ENCODE data around the gene WNT3A.

WNT3A gene

DNA sequence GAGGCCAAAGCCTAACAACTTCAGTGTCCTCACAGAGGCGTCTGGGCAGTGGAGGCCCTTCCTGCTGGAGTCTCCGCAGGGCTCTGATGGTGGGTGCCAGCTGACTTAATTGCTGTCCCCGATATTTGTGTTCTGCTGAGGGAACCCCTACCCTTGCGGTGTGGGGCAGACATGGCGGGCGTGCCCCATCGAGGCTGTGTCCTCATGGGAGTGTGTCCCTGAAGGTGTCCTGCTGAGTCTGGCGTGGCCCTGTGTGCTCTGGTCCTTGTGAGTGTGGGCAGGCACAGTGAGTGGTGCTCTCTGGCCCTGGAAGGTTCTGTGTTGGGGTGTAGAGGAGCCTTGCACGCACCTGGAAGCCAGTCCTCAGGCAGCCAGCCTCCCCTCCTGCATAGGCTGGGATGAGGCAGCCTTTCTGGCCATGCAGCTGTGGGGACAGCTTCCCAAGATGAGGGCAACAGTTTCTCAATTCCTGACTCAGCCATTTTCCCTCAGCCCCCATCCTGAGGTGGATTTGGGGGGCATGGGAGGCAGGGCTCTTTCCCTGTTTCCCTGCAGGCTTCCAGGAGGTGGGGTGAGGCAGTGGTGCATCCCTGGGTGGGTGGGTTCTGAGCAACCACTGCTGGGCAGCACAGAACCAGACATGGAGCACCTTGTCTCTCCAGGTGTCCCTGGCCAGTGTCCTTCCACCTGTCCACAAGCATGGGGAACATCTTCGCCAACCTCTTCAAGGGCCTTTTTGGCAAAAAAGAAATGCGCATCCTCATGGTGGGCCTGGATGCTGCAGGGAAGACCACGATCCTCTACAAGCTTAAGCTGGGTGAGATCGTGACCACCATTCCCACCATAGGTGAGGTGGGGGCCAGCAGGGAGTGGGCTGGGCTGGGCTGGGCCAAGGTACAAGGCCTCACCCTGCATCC, 89.9 kb downstream of the WNT3A start:
- POLR2A ChIA-PET, result no interaction called here
- CTCF ChIA-PET, result interaction anchor here (1.6 kb wide), 1 partner anchor 13 kb away, joined by 3 read pairs; no protein-coding TSS in a partner anchor

DNA sequence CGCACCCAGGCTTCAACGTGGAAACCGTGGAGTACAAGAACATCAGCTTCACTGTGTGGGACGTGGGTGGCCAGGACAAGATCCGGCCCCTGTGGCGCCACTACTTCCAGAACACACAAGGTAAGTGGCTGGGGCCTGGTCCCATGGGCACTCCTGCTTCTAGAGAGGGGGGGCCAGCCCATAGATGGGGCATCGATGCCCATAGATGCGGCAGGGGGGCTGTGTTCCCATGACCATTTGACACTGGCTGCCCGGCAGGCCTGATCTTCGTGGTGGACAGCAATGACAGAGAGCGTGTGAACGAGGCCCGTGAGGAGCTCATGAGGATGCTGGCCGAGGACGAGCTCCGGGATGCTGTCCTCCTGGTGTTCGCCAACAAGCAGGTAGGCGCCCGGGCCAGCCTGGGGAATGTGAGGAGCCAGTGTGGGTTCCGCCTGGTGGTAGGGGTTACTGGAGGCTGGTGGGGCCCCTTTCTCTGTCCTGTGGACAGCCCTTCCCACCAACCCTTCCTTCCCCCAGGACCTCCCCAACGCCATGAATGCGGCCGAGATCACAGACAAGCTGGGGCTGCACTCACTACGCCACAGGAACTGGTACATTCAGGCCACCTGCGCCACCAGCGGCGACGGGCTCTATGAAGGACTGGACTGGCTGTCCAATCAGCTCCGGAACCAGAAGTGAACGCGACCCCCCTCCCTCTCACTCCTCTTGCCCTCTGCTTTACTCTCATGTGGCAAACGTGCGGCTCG, 90.7 kb downstream of the WNT3A start:
- CTCF ChIA-PET, result interaction anchor here (1.2 to 3.3 kb wide), 3 partner anchors 10 to 13 kb away, joined by 3 to 10 read pairs (median 3); no protein-coding TSS in a partner anchor
- POLR2A ChIA-PET, result no interaction called here
- DNase-seq (ENCODE audit: extremely low spot score), result peak; percentile 12
- TF ChIP-seq, protein P1, sequence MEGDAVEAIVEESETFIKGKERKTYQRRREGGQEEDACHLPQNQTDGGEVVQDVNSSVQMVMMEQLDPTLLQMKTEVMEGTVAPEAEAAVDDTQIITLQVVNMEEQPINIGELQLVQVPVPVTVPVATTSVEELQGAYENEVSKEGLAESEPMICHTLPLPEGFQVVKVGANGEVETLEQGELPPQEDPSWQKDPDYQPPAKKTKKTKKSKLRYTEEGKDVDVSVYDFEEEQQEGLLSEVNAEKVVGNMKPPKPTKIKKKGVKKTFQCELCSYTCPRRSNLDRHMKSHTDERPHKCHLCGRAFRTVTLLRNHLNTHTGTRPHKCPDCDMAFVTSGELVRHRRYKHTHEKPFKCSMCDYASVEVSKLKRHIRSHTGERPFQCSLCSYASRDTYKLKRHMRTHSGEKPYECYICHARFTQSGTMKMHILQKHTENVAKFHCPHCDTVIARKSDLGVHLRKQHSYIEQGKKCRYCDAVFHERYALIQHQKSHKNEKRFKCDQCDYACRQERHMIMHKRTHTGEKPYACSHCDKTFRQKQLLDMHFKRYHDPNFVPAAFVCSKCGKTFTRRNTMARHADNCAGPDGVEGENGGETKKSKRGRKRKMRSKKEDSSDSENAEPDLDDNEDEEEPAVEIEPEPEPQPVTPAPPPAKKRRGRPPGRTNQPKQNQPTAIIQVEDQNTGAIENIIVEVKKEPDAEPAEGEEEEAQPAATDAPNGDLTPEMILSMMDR (IDR thresholded peaks at IDR 0.05; ENCODE audit: control extremely low read depth, extremely low read depth, low read depth, missing control alignments), result no peak

More for the DNA sequence above, 89.9 kb downstream of the WNT3A start:
- TF ChIP-seq, protein P1 (IDR thresholded peaks at IDR 0.05; ENCODE audit: control extremely low read depth, extremely low read depth, low read depth, missing control alignments), result no peak
- DNase-seq (ENCODE audit: extremely low spot score), result peak; percentile 5

DNA sequence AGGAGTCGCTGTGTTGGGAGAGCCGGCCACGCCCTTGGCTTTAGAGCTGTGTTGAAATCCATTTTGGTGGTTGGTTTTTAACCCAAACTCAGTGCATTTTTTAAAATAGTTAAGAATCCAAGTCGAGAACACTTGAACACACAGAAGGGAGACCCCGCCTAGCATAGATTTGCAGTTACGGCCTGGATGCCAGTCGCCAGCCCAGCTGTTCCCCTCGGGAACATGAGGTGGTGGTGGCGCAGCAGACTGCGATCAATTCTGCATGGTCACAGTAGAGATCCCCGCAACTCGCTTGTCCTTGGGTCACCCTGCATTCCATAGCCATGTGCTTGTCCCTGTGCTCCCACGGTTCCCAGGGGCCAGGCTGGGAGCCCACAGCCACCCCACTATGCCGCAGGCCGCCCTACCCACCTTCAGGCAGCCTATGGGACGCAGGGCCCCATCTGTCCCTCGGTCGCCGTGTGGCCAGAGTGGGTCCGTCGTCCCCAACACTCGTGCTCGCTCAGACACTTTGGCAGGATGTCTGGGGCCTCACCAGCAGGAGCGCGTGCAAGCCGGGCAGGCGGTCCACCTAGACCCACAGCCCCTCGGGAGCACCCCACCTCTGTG, 91.6 kb downstream of the WNT3A start:
- TF ChIP-seq, protein P1 (IDR thresholded peaks at IDR 0.05; ENCODE audit: control extremely low read depth, extremely low read depth, low read depth, missing control alignments), result no peak
- ChIA-PET POLR2A (interaction anchor here (1.3 kb wide), 1 partner anchor 8 kb away, joined by 6 read pairs; no protein-coding TSS in a partner anchor), CTCF (interaction anchor here (0.9 to 3.3 kb wide), 6 partner anchors 8 to 68 kb away, joined by 3 to 10 read pairs (median 4); partner anchors contain the start of gene ARF1)
- DNase-seq (ENCODE audit: extremely low spot score), result peak; percentile 5

DNA sequence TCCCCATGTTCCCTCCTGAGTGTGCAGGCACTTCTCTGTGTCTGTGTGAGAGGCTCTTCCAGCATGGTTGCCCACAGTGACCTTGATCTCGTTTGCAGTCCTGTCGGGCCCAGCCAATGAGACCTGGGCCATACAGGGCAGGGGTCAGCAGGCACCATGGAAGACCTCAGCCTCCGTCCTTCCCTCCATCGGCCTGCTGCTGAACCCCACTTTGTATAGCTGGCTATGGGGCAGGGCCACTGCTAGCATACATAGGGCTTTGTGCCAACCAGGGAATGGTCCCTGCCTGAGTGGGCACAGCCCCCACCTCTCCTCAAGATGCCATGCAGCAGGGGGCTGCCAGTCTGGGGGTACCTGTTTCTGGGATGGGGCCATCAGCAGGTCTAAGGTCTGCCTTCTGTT, 92.5 kb downstream of the WNT3A start:
- TF ChIP-seq, protein P1 (IDR thresholded peaks at IDR 0.05; ENCODE audit: control extremely low read depth, extremely low read depth, low read depth, missing control alignments), result no peak
- POLR2A ChIA-PET, result interaction anchor here (1.3 kb wide), 1 partner anchor 9 kb away, joined by 6 read pairs; no protein-coding TSS in a partner anchor
- no peak for DNase-seq (ENCODE audit: extremely low spot score)
- CTCF ChIA-PET, result interaction anchor here (1.2 to 3.3 kb wide), 4 partner anchors 9 to 67 kb away, joined by 4 to 10 read pairs (median 6); no protein-coding TSS in a partner anchor

DNA sequence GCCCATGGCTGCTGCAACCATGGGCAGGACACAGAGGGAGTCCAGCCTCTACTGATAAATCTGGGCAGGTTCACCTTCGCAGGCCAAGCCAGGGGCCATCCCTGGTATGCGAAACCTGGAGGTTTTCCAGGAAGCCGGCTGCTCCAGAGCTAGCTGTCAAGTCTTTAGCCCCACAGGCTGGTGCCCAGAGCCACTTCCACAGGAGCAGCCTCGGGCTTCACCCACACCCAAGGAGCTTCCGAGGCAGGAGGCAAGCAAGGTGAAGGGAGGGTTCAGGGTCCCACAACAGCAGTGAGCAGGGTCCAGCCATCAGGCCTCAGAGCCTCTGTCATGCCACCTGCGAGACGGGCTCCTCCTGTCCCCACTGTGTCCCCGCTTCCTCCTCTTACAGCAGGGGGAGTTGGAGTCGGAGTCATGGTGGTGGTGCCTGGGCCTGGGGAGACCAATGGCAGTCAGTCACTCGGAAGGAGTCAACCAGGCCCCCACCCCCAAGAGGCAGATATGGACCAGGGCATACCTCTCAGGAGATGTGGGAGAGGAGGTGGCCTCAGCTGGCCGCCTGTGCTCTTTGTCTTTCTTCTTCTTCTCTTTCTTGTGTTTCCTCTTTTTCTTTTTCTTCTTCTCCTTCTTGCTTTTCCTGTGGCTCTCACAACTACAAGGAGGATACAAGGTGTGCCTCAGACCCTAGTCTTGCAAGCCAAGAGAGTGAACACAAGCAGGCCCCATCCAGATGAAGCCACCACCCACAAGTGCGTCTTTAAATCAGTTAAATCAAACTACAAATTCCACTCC, 94.2 kb downstream of the WNT3A start:
- ChIA-PET POLR2A (interaction anchor here (0.8 to 1.6 kb wide), 4 partner anchors 10 to 91 kb away, joined by 3 to 5 read pairs (median 4); partner anchors contain the start of gene ARF1), CTCF (interaction anchor here (0.9 to 3.3 kb wide), 3 partner anchors 17 to 101 kb away, joined by 3 to 10 read pairs (median 5); no protein-coding TSS in a partner anchor)
- TF ChIP-seq, protein P1 (IDR thresholded peaks at IDR 0.05; ENCODE audit: control extremely low read depth, extremely low read depth, low read depth, missing control alignments), result no peak
- DNase-seq (ENCODE audit: extremely low spot score), result peak; percentile 18

Measured in GM10248 (cell line).